Measurements from ENCODE around the gene RUNX2. TPM values are rescaled to one million over a fixed set of nuclear protein-coding genes. Genes with fewer than 3 reads are reported as not detected.

Gene RUNX2
- total and polyA plus RNA-seq, 3 experiments from 2014 or later, result 16.1 to 25.8 (median 25.3) TPM

- peaks cover 0 to 8% (median 3%) of the 10 kb centered on the region in 3 donors for H3K36me3 Mint-ChIP-seq
- no peak overlapping the region for H3K27ac ChIP-seq (ENCODE audit: low read depth, low read length)
- no peaks in the 10 kb centered on the region for H3K27me3 ChIP-seq (ENCODE audit: insufficient read depth, low read length, poor library complexity, severe bottlenecking)
- H3K4me3 ChIP-seq (ENCODE audit: low read length), result no peak overlapping the region
- no peak for DNase-seq
- no peaks in the 10 kb centered on the region for H3K36me3 ChIP-seq (ENCODE audit: insufficient read depth, low read length)
- H3K9me3 ChIP-seq (ENCODE audit: low read length), result no peaks in the 10 kb centered on the region
- H3K9me3 Mint-ChIP-seq, result peaks cover 4 to 17% (median 10%) of the 10 kb centered on the region in 5 donors
- POLR2A ChIA-PET, result no interaction called here
- peaks cover 28% of the 10 kb centered on the region for H3K4me1 ChIP-seq (ENCODE audit: insufficient read depth, low read length)
- CTCF ChIA-PET, result no interaction called here
- peak overlapping the region in 2 of 8 donors; percentile 17 to 64 for H3K27ac Mint-ChIP-seq
- H3K27me3 Mint-ChIP-seq, result no peaks in the 10 kb centered on the region
- no peak overlapping the region for H3K4me3 Mint-ChIP-seq
- H3K4me1 Mint-ChIP-seq, result peaks cover 31 to 52% (median 36%) of the 10 kb centered on the region in 3 donors
These were observed 351.5 kb downstream of the RUNX2 start for GRCh38 chr6:45679631-45680030.

- H3K27ac Mint-ChIP-seq, result peak overlapping the region in 5 of 8 donors; percentile 0 to 79 (median 64)
- H3K9me3 Mint-ChIP-seq, result peaks cover 4 to 17% (median 10%) of the 10 kb centered on the region in 5 donors
- Histone ChIP-seq H3K27ac (ENCODE audit: low read depth, low read length) (no peak overlapping the region), H3K27me3 (ENCODE audit: insufficient read depth, low read length, poor library complexity, severe bottlenecking) (no peaks in the 10 kb centered on the region), H3K4me1 (ENCODE audit: insufficient read depth, low read length) (peaks cover 12% of the 10 kb centered on the region), H3K9me3 (ENCODE audit: low read length) (no peaks in the 10 kb centered on the region), H3K4me3 (ENCODE audit: low read length) (no peak overlapping the region), H3K36me3 (ENCODE audit: insufficient read depth, low read length) (no peaks in the 10 kb centered on the region)
- peak overlapping the region in 1 of 7 donors; percentile 38 for H3K4me3 Mint-ChIP-seq
- H3K36me3 Mint-ChIP-seq, result peaks cover 0 to 8% (median 4%) of the 10 kb centered on the region in 3 donors
- ChIA-PET CTCF (no interaction called here), POLR2A (no interaction called here)
- peaks cover 21 to 36% (median 21%) of the 10 kb centered on the region in 3 donors for H3K4me1 Mint-ChIP-seq
- DNase-seq, result peak in 3 of 5 donors; percentile 8 to 58 (median 22)
- peaks cover 3 to 11% of the 10 kb centered on the region in 2 donors for H3K27me3 Mint-ChIP-seq
These were observed 353.9 kb downstream of the RUNX2 start for GRCh38 chr6:45681860-45682511.

GRCh38 chr6:45684476-45684875, 356.3 kb downstream of the RUNX2 start:
- POLR2A ChIA-PET, result no interaction called here
- no peak for DNase-seq
- H3K9me3 Mint-ChIP-seq, result peaks cover 4 to 17% (median 10%) of the 10 kb centered on the region in 5 donors
- Histone ChIP-seq H3K27me3 (ENCODE audit: insufficient read depth, low read length, poor library complexity, severe bottlenecking) (no peaks in the 10 kb centered on the region), H3K4me1 (ENCODE audit: insufficient read depth, low read length) (no peaks in the 10 kb centered on the region), H3K27ac (ENCODE audit: low read depth, low read length) (no peak overlapping the region), H3K4me3 (ENCODE audit: low read length) (no peak overlapping the region), H3K36me3 (ENCODE audit: insufficient read depth, low read length) (no peaks in the 10 kb centered on the region), H3K9me3 (ENCODE audit: low read length) (no peaks in the 10 kb centered on the region)
- peaks cover 2 to 15% (median 7%) of the 10 kb centered on the region in 3 donors for H3K4me1 Mint-ChIP-seq
- no peak overlapping the region for H3K4me3 Mint-ChIP-seq
- H3K36me3 Mint-ChIP-seq, result peaks cover 0 to 8% (median 4%) of the 10 kb centered on the region in 3 donors
- H3K27ac Mint-ChIP-seq, result no peak overlapping the region
- H3K27me3 Mint-ChIP-seq, result peaks cover 5 to 11% of the 10 kb centered on the region in 2 donors
- CTCF ChIA-PET, result no interaction called here

- Mint-ChIP-seq H3K27ac (no peak overlapping the region), H3K4me1 (peaks cover 2 to 10% (median 7%) of the 10 kb centered on the region in 3 donors), H3K36me3 (peaks cover 0 to 8% (median 4%) of the 10 kb centered on the region in 3 donors), H3K27me3 (peaks cover 5 to 11% of the 10 kb centered on the region in 2 donors), H3K9me3 (peaks cover 4 to 17% (median 5%) of the 10 kb centered on the region in 5 donors), H3K4me3 (no peak overlapping the region)
- Histone ChIP-seq H3K27me3 (ENCODE audit: insufficient read depth, low read length, poor library complexity, severe bottlenecking) (no peaks in the 10 kb centered on the region), H3K4me1 (ENCODE audit: insufficient read depth, low read length) (no peaks in the 10 kb centered on the region), H3K9me3 (ENCODE audit: low read length) (no peaks in the 10 kb centered on the region), H3K4me3 (ENCODE audit: low read length) (no peak overlapping the region), H3K27ac (ENCODE audit: low read depth, low read length) (no peak overlapping the region), H3K36me3 (ENCODE audit: insufficient read depth, low read length) (no peaks in the 10 kb centered on the region)
- DNase-seq, result no peak
- ChIA-PET POLR2A (no interaction called here), CTCF (no interaction called here)
These were observed 356.9 kb downstream of the RUNX2 start for GRCh38 chr6:45685076-45685475.

GRCh38 chr6:45686841-45687569, 358.9 kb downstream of the RUNX2 start:
- Mint-ChIP-seq H3K9me3 (peaks cover 0 to 5% (median 0%) of the 10 kb centered on the region in 5 donors), H3K27me3 (peaks cover 5 to 16% of the 10 kb centered on the region in 2 donors), H3K27ac (peak overlapping the region in 1 of 8 donors; percentile 43), H3K4me3 (peak overlapping the region in 1 of 7 donors; percentile 67), H3K4me1 (peaks cover 0 to 2% (median 2%) of the 10 kb centered on the region in 3 donors), H3K36me3 (peaks cover 0 to 3% (median 1%) of the 10 kb centered on the region in 3 donors)
- Histone ChIP-seq H3K36me3 (ENCODE audit: insufficient read depth, low read length) (no peaks in the 10 kb centered on the region), H3K4me3 (ENCODE audit: low read length) (no peak overlapping the region), H3K27me3 (ENCODE audit: insufficient read depth, low read length, poor library complexity, severe bottlenecking) (no peaks in the 10 kb centered on the region), H3K9me3 (ENCODE audit: low read length) (no peaks in the 10 kb centered on the region), H3K4me1 (ENCODE audit: insufficient read depth, low read length) (no peaks in the 10 kb centered on the region), H3K27ac (ENCODE audit: low read depth, low read length) (no peak overlapping the region)
- DNase-seq, result no peak
- POLR2A ChIA-PET, result no interaction called here
- CTCF ChIA-PET, result no interaction called here

GRCh38 chr6:45687570-45687969, 359.4 kb downstream of the RUNX2 start:
- Histone ChIP-seq H3K9me3 (ENCODE audit: low read length) (no peaks in the 10 kb centered on the region), H3K4me1 (ENCODE audit: insufficient read depth, low read length) (no peaks in the 10 kb centered on the region), H3K36me3 (ENCODE audit: insufficient read depth, low read length) (no peaks in the 10 kb centered on the region), H3K4me3 (ENCODE audit: low read length) (no peak overlapping the region), H3K27me3 (ENCODE audit: insufficient read depth, low read length, poor library complexity, severe bottlenecking) (no peaks in the 10 kb centered on the region), H3K27ac (ENCODE audit: low read depth, low read length) (no peak overlapping the region)
- Mint-ChIP-seq H3K27ac (peak overlapping the region in 1 of 8 donors; percentile 43), H3K4me1 (no peaks in the 10 kb centered on the region), H3K27me3 (peaks cover 5 to 16% of the 10 kb centered on the region in 2 donors), H3K36me3 (peaks cover 0 to 1% (median 0%) of the 10 kb centered on the region in 3 donors), H3K4me3 (peak overlapping the region in 1 of 7 donors; percentile 67), H3K9me3 (peaks cover 0 to 2% (median 0%) of the 10 kb centered on the region in 5 donors)
- CTCF ChIA-PET, result no interaction called here
- no peak for DNase-seq
- POLR2A ChIA-PET, result no interaction called here

- Mint-ChIP-seq H3K4me3 (no peak overlapping the region), H3K4me1 (no peaks in the 10 kb centered on the region), H3K27me3 (peaks cover 5 to 16% of the 10 kb centered on the region in 2 donors), H3K9me3 (peaks cover 0 to 2% (median 0%) of the 10 kb centered on the region in 5 donors), H3K36me3 (peaks cover 0 to 1% (median 0%) of the 10 kb centered on the region in 3 donors), H3K27ac (no peak overlapping the region)
- no peak for DNase-seq
- Histone ChIP-seq H3K27me3 (ENCODE audit: insufficient read depth, low read length, poor library complexity, severe bottlenecking) (no peaks in the 10 kb centered on the region), H3K27ac (ENCODE audit: low read depth, low read length) (no peak overlapping the region), H3K4me3 (ENCODE audit: low read length) (no peak overlapping the region), H3K9me3 (ENCODE audit: low read length) (no peaks in the 10 kb centered on the region), H3K4me1 (ENCODE audit: insufficient read depth, low read length) (no peaks in the 10 kb centered on the region), H3K36me3 (ENCODE audit: insufficient read depth, low read length) (no peaks in the 10 kb centered on the region)
- CTCF ChIA-PET, result no interaction called here
- POLR2A ChIA-PET, result no interaction called here
These were observed 360.1 kb downstream of the RUNX2 start for GRCh38 chr6:45688180-45688579.

Data from CD8-positive, alpha-beta memory T cell (primary cell).